Gastrocnemius medialis (tissue), 4 donors: ENCODE measurements around the gene ZSWIM1. TPM values are rescaled to one million over a fixed set of nuclear protein-coding genes. Genes with fewer than 3 reads are reported as not detected.

Source experiments
- ATAC-seq, 2 donors: fragments of 150-250 bp; one replicate each; pipeline ENCODE4 v1.9.1; 2016
- DNase-seq, 2 donors: peaks; one replicate each; pipeline ENCODE4 v3.0.0-alpha.2; 2019
- H3K27ac ChIP-seq, 4 donors: fragments of 200-600 bp; sonication (generic); 1 replicate in 1 of 4; 2 replicates in 3 of 4; pipeline ENCODE4 v1.5.1; 2016 to 2018; ENCODE audit warnings: mild to moderate bottlenecking in 2 of 4, moderate library complexity in 1 of 4
- H3K27me3 ChIP-seq, 3 donors: fragments of 200-600 bp; sonication (generic) in 2 of 3; 1 replicate in 1 of 3; 2 replicates in 2 of 3; pipeline versions ENCODE4 v1.5.1 to v1.6.0; 2016 to 2019; ENCODE audit warnings: mild to moderate bottlenecking in 1 of 3, moderate library complexity in 1 of 3
- H3K36me3 ChIP-seq, 2 donors: fragments of 200-600 bp; sonication (generic) in 1 of 2; one replicate each; pipeline ENCODE4 v1.5.1; 2017 to 2018
- H3K4me1 ChIP-seq, 2 donors: fragments of 200-600 bp; sonication (generic) in 1 of 2; one replicate each; pipeline ENCODE4 v1.5.1; 2016 to 2017; ENCODE audit warnings: mild to moderate bottlenecking in 2 of 2
- H3K4me3 ChIP-seq, 4 donors: fragments of 200-600 bp; sonication (generic) in 3 of 4; 1 replicate in 1 of 4; 2 replicates in 3 of 4; pipeline ENCODE4 v1.5.1; 2016 to 2019; ENCODE audit warnings: mild to moderate bottlenecking in 2 of 4
- H3K9me3 ChIP-seq, 3 donors: fragments of 200-600 bp; sonication (generic) in 2 of 3; 1 replicate in 1 of 3; 2 replicates in 2 of 3; pipeline ENCODE4 v1.5.1; 2016 to 2019
- POLR2A ChIP-seq, 2 donors: fragments of 450-650 bp; IDR thresholded peaks; one replicate each; pipeline ENCODE4 v1.6.1; 2017; ENCODE audit warnings: antibody characterized with exemption in 2 of 2, mild to moderate bottlenecking in 2 of 2, moderate library complexity in 2 of 2
- in situ Hi-C, 4 donors: fragments of 200-750 bp; cut with MboI; loops; one replicate each; pipeline versions ENCODE4 v1.15.0 to v1.8.0; 2017; ENCODE audit warnings: low sequenced_read_pairs in 4 of 4
- intact Hi-C: fragments of 100-400 bp; cut with DNase I; formaldehyde crosslinking; loops from one replicate; pipeline ENCODE4 v1.15.1; 2023; ENCODE audit warnings: low total_unique reads
- total RNA-seq, 4 donors: library from RNA; depleted of rRNA; stranded (reverse); fragments of >200 nt; gene quantifications; one replicate each; pipeline versions ENCODE4 v1.1.0 to v1.2.3, GENCODE V29; 2016
- TF ChIP-seq, protein P1 (sequence below), 5 experiments: fragments of 450-650 bp in 3 of 5; fragments of 200-600 bp in 2 of 5; sonication (generic) in 2 of 5; IDR thresholded peaks in 4 of 5; conservative IDR thresholded peaks in 1 of 5; 1 replicate in 4 of 5; 2 replicates in 1 of 5; pipeline ENCODE4 v1.5.1; 2016 to 2019; ENCODE audit warnings: antibody characterized with exemption in 5 of 5, mild to moderate bottlenecking in 3 of 5, moderate library complexity in 3 of 5

Gene ZSWIM1
- total RNA-seq, 4 donors from 2014 or later = 5.7 to 8.5 (median 6.9) TPM

- peaks cover 9 to 13% of the 10 kb centered on the region in 2 donors for H3K4me1 ChIP-seq
- no peaks in the 10 kb centered on the region for H3K9me3 ChIP-seq
- no peaks in the 10 kb centered on the region for H3K27me3 ChIP-seq
- DNase-seq (no peak), ATAC-seq (no peak)
- intact Hi-C loops (no loop called here), in situ Hi-C loops (no loop called here)
- no peak for TF ChIP-seq POLR2A (IDR thresholded peaks at IDR 0.05)
- TF ChIP-seq, protein P1, sequence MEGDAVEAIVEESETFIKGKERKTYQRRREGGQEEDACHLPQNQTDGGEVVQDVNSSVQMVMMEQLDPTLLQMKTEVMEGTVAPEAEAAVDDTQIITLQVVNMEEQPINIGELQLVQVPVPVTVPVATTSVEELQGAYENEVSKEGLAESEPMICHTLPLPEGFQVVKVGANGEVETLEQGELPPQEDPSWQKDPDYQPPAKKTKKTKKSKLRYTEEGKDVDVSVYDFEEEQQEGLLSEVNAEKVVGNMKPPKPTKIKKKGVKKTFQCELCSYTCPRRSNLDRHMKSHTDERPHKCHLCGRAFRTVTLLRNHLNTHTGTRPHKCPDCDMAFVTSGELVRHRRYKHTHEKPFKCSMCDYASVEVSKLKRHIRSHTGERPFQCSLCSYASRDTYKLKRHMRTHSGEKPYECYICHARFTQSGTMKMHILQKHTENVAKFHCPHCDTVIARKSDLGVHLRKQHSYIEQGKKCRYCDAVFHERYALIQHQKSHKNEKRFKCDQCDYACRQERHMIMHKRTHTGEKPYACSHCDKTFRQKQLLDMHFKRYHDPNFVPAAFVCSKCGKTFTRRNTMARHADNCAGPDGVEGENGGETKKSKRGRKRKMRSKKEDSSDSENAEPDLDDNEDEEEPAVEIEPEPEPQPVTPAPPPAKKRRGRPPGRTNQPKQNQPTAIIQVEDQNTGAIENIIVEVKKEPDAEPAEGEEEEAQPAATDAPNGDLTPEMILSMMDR (IDR thresholded peaks at IDR 0.05 in 4 of 5, conservative IDR thresholded peaks at IDR 0.05 in 1 of 5) = no peak
- no peak overlapping the region for H3K27ac ChIP-seq
- H3K36me3 ChIP-seq = peaks cover 0 to 25% of the 10 kb centered on the region in 2 donors
- no peak overlapping the region for H3K4me3 ChIP-seq
Measured at GRCh38 chr20:45878076-45878761, 2.8 kb upstream of the ZSWIM1 start.

- intact Hi-C loops = loop anchor here (2.0 kb wide), 1 partner anchor 52 kb away; the partner anchor contains the start of gene PCIF1
- no peak for TF ChIP-seq POLR2A (IDR thresholded peaks at IDR 0.05)
- TF ChIP-seq, protein P1 (IDR thresholded peaks at IDR 0.05 in 4 of 5, conservative IDR thresholded peaks at IDR 0.05 in 1 of 5) = no peak
- Histone ChIP-seq H3K9me3 (no peaks in the 10 kb centered on the region), H3K4me3 (no peak overlapping the region), H3K4me1 (peaks cover 9 to 13% of the 10 kb centered on the region in 2 donors), H3K27ac (peak overlapping the region in 1 of 4 donors; percentile 95), H3K27me3 (no peaks in the 10 kb centered on the region), H3K36me3 (peaks cover 0 to 34% of the 10 kb centered on the region in 2 donors)
- ATAC-seq (no peak), DNase-seq (no peak)
- in situ Hi-C loops = loop anchor here in 1 of 4 donors (10.0 kb wide), 1 partner anchor 88 kb away; the partner anchor contains the start of genes DNTTIP1 and WFDC3
Measured at GRCh38 chr20:45882469-45883099, 1.6 kb downstream of the ZSWIM1 start.

GRCh38 chr20:45883100-45883469, 2.1 kb downstream of the ZSWIM1 start:
- intact Hi-C loops (loop anchor here (2.0 kb wide), 1 partner anchor 52 kb away; the partner anchor contains the start of gene PCIF1), in situ Hi-C loops (loop anchor here in 1 of 4 donors (10.0 kb wide), 1 partner anchor 88 kb away; the partner anchor contains the start of genes DNTTIP1 and WFDC3)
- Histone ChIP-seq H3K9me3 (no peaks in the 10 kb centered on the region), H3K27ac (peak overlapping the region in 1 of 4 donors; percentile 95), H3K4me1 (peaks cover 9 to 13% of the 10 kb centered on the region in 2 donors), H3K36me3 (peaks cover 0 to 29% of the 10 kb centered on the region in 2 donors), H3K4me3 (no peak overlapping the region), H3K27me3 (no peaks in the 10 kb centered on the region)
- TF ChIP-seq POLR2A (IDR thresholded peaks at IDR 0.05) = no peak
- TF ChIP-seq, protein P1 (IDR thresholded peaks at IDR 0.05 in 4 of 5, conservative IDR thresholded peaks at IDR 0.05 in 1 of 5) = no peak
- DNase-seq = no peak
- no peak for ATAC-seq

GRCh38 chr20:45886590-45887345, 5.7 kb downstream of the ZSWIM1 start:
- in situ Hi-C loops (loop anchor here in 1 of 4 donors (10.0 kb wide), 1 partner anchor 92 kb away; the partner anchor contains the start of genes DNTTIP1 and WFDC3), intact Hi-C loops (no loop called here)
- Histone ChIP-seq H3K9me3 (no peaks in the 10 kb centered on the region), H3K27me3 (no peaks in the 10 kb centered on the region), H3K4me1 (peaks cover 16 to 22% of the 10 kb centered on the region in 2 donors), H3K4me3 (no peak overlapping the region), H3K27ac (no peak overlapping the region), H3K36me3 (peaks cover 0 to 25% of the 10 kb centered on the region in 2 donors)
- no peak for DNase-seq
- no peak for TF ChIP-seq POLR2A (IDR thresholded peaks at IDR 0.05)
- TF ChIP-seq, protein P1 (IDR thresholded peaks at IDR 0.05 in 4 of 5, conservative IDR thresholded peaks at IDR 0.05 in 1 of 5) = no peak
- no peak for ATAC-seq
